HepG2 (cell line): ENCODE data around the gene USP36. TPM values are rescaled to one million over a fixed set of nuclear protein-coding genes. Genes with fewer than 3 reads are reported as not detected.

Source experiments
- BHLHE40 ChIP-seq: IDR thresholded peaks from 2 replicates; pipeline ENCODE4 v1.6.1; 2011; ENCODE audit warnings: low read length, improper control_type of control experiment
- CREB1 ChIP-seq, 2 experiments: fragments of 450-650 bp in 1 of 2; IDR thresholded peaks; 2 replicates each; pipeline ENCODE4 v1.6.1; 2016 to 2017; ENCODE audit warnings: control low read depth in 1 of 2, mild to moderate bottlenecking in 1 of 2, missing compliant biosample characterization in 1 of 2, missing genetic modification characterization in 1 of 2
- DNMT1 ChIP-seq: sonication (generic); formaldehyde crosslinking; IDR thresholded peaks from 2 replicates; pipeline ENCODE4 v1.5.1; 2020; ENCODE audit warnings: mild to moderate bottlenecking, missing genetic modification reagents
- FLYWCH1 ChIP-seq: sonication (generic); formaldehyde crosslinking; IDR thresholded peaks from 2 replicates; pipeline ENCODE4 v1.8.1; 2023; ENCODE audit warnings: mild to moderate bottlenecking, missing genetic modification reagents
- KLF12 ChIP-seq: sonication (generic); formaldehyde crosslinking; IDR thresholded peaks from 2 replicates; pipeline ENCODE4 v1.4.0; 2020; ENCODE audit warnings: missing genetic modification reagents, borderline replicate concordance
- MTA1 ChIP-seq: sonication (generic); formaldehyde crosslinking; IDR thresholded peaks from 2 replicates; pipeline ENCODE4 v1.4.0; 2020; ENCODE audit warnings: missing genetic modification reagents, mild to moderate bottlenecking, borderline replicate concordance
- SALL2 ChIP-seq: sonication (generic); formaldehyde crosslinking; IDR thresholded peaks from 2 replicates; pipeline ENCODE4 v1.8.1; 2023; ENCODE audit warnings: mild to moderate bottlenecking, missing genetic modification reagents, inconsistent platforms
- ZNF136 ChIP-seq: sonication (generic); formaldehyde crosslinking; IDR thresholded peaks from 2 replicates; pipeline ENCODE4 v1.8.1; 2022; ENCODE audit warnings: low read depth, mild to moderate bottlenecking, moderate library complexity, missing genetic modification reagents
- ZNF235 ChIP-seq: sonication (generic); formaldehyde crosslinking; IDR thresholded peaks from 2 replicates; pipeline ENCODE4 v1.8.1; 2023; ENCODE audit warnings: mild to moderate bottlenecking, missing genetic modification reagents, borderline replicate concordance
- ZNF367 ChIP-seq: sonication (generic); formaldehyde crosslinking; IDR thresholded peaks from 2 replicates; pipeline ENCODE4 v1.4.0; 2020; ENCODE audit warnings: missing genetic modification reagents, borderline replicate concordance
- ZNF598 ChIP-seq: sonication (generic); formaldehyde crosslinking; IDR thresholded peaks from 2 replicates; pipeline ENCODE4 v1.5.1; 2020; ENCODE audit warnings: mild to moderate bottlenecking, missing genetic modification reagents, borderline replicate concordance
- ZNF878 ChIP-seq: sonication (generic); formaldehyde crosslinking; IDR thresholded peaks from 2 replicates; pipeline ENCODE4 v1.8.1; 2023; ENCODE audit warnings: mild to moderate bottlenecking, missing genetic modification reagents, moderate library complexity
- ZSCAN25 ChIP-seq: sonication (generic); formaldehyde crosslinking; IDR thresholded peaks from 2 replicates; pipeline ENCODE4 v1.8.0; 2022; ENCODE audit warnings: mild to moderate bottlenecking, missing genetic modification reagents
- polyA plus RNA-seq, 8 experiments: library from polyadenylated mRNA; depleted of rRNA in 3 of 8; stranded (reverse) in 7 of 8; unstranded in 1 of 8; fragments of >200 nt; fragmentation: Illumina TruSeq in 4 of 8; extraction: Trizol in 4 of 8; gene quantifications; 2 replicates each; pipeline versions ENCODE4 v1.2.1 to v1.2.3, GENCODE V29; 2011 to 2016; ENCODE audit warnings: low read depth in 4 of 8, missing spikeins in 1 of 8, mixed read lengths in 1 of 8; ENCODE audit not compliant: insufficient read depth in 1 of 8
- total RNA-seq, 5 experiments: library from RNA; depleted of rRNA; stranded (reverse); fragments of >200 nt; fragmentation: Illumina TruSeq; extraction: Trizol; gene quantifications; 2 replicates each; pipeline ENCODE4 v1.2.3, GENCODE V29; 2016; ENCODE audit warnings: low read depth in 1 of 5
- TF ChIP-seq, protein P1 (sequence below): sonication (generic); formaldehyde crosslinking; conservative IDR thresholded peaks from 2 replicates; pipeline ENCODE4 v1.4.0; 2020; ENCODE audit warnings: missing genetic modification reagents
- TF ChIP-seq, protein P2 (sequence below): sonication (generic); formaldehyde crosslinking; IDR thresholded peaks from 2 replicates; pipeline ENCODE4 v1.4.0; 2020; ENCODE audit warnings: missing genetic modification reagents
- TF ChIP-seq, protein P3 (sequence below): sonication (generic); formaldehyde crosslinking; IDR thresholded peaks from 2 replicates; pipeline ENCODE4 v1.9.0; 2022; ENCODE audit warnings: low read depth, missing genetic modification reagents
- TF ChIP-seq, protein P4 (sequence below), 2 experiments: sonication (generic) in 1 of 2; formaldehyde crosslinking in 1 of 2; IDR thresholded peaks; 2 replicates each; pipeline versions ENCODE4 v1.4.0 to v1.6.1; 2016 to 2020; ENCODE audit warnings: borderline replicate concordance in 1 of 2, low read depth in 1 of 2, mild to moderate bottlenecking in 1 of 2, missing genetic modification reagents in 1 of 2

Gene USP36
- total and polyA plus RNA-seq, 2 of the 13 experiments (the other 11 are each of a cell fraction or from before 2014, with no cell fraction given) = 29.6 to 45.9 TPM

DNA sequence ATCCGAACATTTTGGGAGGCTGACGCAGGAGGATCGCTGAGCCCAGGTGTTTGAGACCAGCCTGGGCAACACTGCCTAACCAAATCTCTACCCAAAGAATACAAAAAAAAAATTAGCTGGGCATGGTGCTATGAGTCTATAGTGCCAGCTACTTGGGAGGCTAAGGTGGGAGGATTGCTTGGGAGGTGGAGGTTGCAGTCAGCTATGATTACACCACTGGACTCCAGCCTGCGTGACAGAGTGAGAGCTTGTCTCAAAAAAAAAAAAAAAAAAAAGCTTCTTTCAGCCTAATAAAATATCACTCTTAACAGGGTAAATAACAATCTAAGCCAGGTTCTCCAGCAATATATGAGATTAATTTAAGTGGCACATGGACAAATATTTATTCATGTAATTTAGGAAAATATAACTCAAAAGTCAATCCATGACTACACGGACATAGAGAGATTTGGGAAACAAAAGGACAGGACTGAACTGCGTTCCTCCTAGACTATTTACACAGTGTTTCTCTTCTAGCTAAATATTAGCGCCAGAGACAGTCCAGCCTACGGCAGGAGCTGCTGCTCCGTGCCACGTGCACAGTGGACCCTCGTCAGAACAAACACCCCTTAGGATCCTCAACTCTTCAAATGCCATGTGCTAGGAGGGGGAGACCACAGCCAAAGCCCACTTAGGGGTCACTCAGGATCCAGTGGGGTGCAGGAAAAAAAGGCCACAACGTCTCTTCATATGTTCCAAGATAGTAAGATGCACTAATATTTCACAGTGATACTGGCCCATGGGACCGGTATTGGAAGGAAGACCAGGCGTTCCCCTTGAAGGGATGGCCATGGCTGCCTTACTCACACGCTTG, 8.7 kb downstream of the USP36 start (continued):
- TF ChIP-seq DNMT1 (no peak), ZSCAN25 (0 out of 2 replicates have a peak, but pooled peaks have one; percentile 57), BHLHE40 (peak; percentile 68), ZNF235 (CRISPR knock-in tag) (no peak), FLYWCH1 (CRISPR knock-in tag) (no peak), ZNF878 (CRISPR knock-in tag) (no peak; the same call in 1 of the 2 replicates), CREB1 (IDR thresholded peaks at IDR 0.05) (no peak), CREB1 (CRISPR knock-in tag; IDR thresholded peaks at IDR 0.05) (no peak), SALL2 (CRISPR knock-in tag) (no peak), ZNF136 (CRISPR knock-in tag) (0 out of 2 replicates have a peak, but pooled peaks have one; percentile 94), ZNF598 (CRISPR knock-in tag) (peak; percentile 96), MTA1 (CRISPR knock-in tag) (peak; percentile 85), ZNF367 (CRISPR knock-in tag) (no peak), KLF12 (CRISPR knock-in tag) (0 out of 2 replicates have a peak, but pooled peaks have one; percentile 15)
- TF ChIP-seq, protein P1, sequence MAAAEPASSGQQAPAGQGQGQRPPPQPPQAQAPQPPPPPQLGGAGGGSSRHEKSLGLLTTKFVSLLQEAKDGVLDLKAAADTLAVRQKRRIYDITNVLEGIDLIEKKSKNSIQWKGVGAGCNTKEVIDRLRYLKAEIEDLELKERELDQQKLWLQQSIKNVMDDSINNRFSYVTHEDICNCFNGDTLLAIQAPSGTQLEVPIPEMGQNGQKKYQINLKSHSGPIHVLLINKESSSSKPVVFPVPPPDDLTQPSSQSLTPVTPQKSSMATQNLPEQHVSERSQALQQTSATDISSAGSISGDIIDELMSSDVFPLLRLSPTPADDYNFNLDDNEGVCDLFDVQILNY (CRISPR knock-in tag) = no peak
- TF ChIP-seq, protein P2, sequence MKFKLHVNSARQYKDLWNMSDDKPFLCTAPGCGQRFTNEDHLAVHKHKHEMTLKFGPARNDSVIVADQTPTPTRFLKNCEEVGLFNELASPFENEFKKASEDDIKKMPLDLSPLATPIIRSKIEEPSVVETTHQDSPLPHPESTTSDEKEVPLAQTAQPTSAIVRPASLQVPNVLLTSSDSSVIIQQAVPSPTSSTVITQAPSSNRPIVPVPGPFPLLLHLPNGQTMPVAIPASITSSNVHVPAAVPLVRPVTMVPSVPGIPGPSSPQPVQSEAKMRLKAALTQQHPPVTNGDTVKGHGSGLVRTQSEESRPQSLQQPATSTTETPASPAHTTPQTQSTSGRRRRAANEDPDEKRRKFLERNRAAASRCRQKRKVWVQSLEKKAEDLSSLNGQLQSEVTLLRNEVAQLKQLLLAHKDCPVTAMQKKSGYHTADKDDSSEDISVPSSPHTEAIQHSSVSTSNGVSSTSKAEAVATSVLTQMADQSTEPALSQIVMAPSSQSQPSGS (CRISPR knock-in tag) = no peak
- TF ChIP-seq, protein P3, sequence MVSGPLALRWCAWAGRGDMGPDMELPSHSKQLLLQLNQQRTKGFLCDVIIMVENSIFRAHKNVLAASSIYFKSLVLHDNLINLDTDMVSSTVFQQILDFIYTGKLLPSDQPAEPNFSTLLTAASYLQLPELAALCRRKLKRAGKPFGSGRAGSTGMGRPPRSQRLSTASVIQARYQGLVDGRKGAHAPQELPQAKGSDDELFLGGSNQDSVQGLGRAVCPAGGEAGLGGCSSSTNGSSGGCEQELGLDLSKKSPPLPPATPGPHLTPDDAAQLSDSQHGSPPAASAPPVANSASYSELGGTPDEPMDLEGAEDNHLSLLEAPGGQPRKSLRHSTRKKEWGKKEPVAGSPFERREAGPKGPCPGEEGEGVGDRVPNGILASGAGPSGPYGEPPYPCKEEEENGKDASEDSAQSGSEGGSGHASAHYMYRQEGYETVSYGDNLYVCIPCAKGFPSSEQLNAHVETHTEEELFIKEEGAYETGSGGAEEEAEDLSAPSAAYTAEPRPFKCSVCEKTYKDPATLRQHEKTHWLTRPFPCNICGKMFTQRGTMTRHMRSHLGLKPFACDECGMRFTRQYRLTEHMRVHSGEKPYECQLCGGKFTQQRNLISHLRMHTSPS (CRISPR knock-in tag) = no peak
- TF ChIP-seq, protein P4, sequence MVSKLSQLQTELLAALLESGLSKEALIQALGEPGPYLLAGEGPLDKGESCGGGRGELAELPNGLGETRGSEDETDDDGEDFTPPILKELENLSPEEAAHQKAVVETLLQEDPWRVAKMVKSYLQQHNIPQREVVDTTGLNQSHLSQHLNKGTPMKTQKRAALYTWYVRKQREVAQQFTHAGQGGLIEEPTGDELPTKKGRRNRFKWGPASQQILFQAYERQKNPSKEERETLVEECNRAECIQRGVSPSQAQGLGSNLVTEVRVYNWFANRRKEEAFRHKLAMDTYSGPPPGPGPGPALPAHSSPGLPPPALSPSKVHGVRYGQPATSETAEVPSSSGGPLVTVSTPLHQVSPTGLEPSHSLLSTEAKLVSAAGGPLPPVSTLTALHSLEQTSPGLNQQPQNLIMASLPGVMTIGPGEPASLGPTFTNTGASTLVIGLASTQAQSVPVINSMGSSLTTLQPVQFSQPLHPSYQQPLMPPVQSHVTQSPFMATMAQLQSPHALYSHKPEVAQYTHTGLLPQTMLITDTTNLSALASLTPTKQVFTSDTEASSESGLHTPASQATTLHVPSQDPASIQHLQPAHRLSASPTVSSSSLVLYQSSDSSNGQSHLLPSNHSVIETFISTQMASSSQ (IDR thresholded peaks at IDR 0.05; ENCODE audit: low read depth) = peak; percentile 69
- TF ChIP-seq, protein P4 (CRISPR knock-in tag; IDR thresholded peaks at IDR 0.05; ENCODE audit: borderline replicate concordance) = peak; percentile 72
